HepG2 (cell line): ENCODE data around the gene FGGY. TPM values are rescaled to one million over a fixed set of nuclear protein-coding genes. Genes with fewer than 3 reads are reported as not detected.
A peak's percentile ranks its signal among the peaks of the same experiment; 100 is the strongest.

ENCODE experiments used
- ATAC-seq: fragments of 200-7000 bp; cut with Tn5 transposase; 3 replicates; pipeline ENCODE4 v1.9.1; 2020; ENCODE audit warnings: mild to moderate bottlenecking, moderate library complexity
- BruUV-seq: library from RNA; stranded (reverse); fragments of 400-500 nt; replicated peaks from 2 replicates; lab custom pipeline; 2021; lab: Mats Ljungman, UMichigan
- CTCF ChIA-PET: fragments of 300-600 bp; formaldehyde crosslinking; extraction: SDS; loops from one replicate; lab custom pipeline; 2021; ENCODE audit warnings: low total read pairs, inconsistent platforms, low intra/inter-chr PET ratio; lab: Yijun Ruan, JAX
- POLR2A ChIA-PET: fragments of 350-600 bp; sonication (Branson Sonifier 250); formaldehyde crosslinking; loops from one replicate; lab custom pipeline; 2020; ENCODE audit warnings: antibody characterized with exemption, inconsistent platforms; lab: Yijun Ruan, JAX
- DNase-seq: peaks from one replicate; pipeline ENCODE4 v3.0.0-alpha.2; 2015; ENCODE audit warnings: low spot score
- FAIRE-seq: peaks from 3 replicates; lab custom pipeline; 2011; peaks lifted over from hg19 to GRCh38; lab: Jason Lieb, UNC
- H2AFZ ChIP-seq: one replicate; pipeline ENCODE4 v1.6.1; 2011; ENCODE audit warnings: low read length, inconsistent platforms
- H3K27ac ChIP-seq: fragments of 300-600 bp; 3 replicates; pipeline ENCODE4 v1.8.0; 2011; ENCODE audit warnings: mixed run types, mild to moderate bottlenecking, mixed read lengths, low read length, inconsistent platforms; ENCODE audit not compliant: insufficient read depth; ENCODE audit errors: extremely low read length
- H3K27me3 ChIP-seq, 2 experiments: fragments of 200-600 bp in 1 of 2; 2 replicates in 1 of 2; 3 replicates in 1 of 2; pipeline versions ENCODE4 v1.6.0 to v1.8.0; 2011; ENCODE audit warnings: low read length in 2 of 2, mild to moderate bottlenecking in 2 of 2, moderate library complexity in 2 of 2, inconsistent platforms in 1 of 2; ENCODE audit not compliant: insufficient read depth in 2 of 2, control insufficient read depth in 1 of 2
- H3K36me3 ChIP-seq, 2 experiments: fragments of 200-600 bp in 1 of 2; replicated peaks in 1 of 2; 2 replicates in 1 of 2; 3 replicates in 1 of 2; pipeline versions ENCODE4 v1.5.1 to v1.8.0; 2011; ENCODE audit warnings: low read length in 2 of 2, inconsistent platforms in 1 of 2; ENCODE audit not compliant: insufficient read depth in 2 of 2, control insufficient read depth in 1 of 2
- H3K4me1 ChIP-seq: 2 replicates; pipeline ENCODE4 v1.5.1; 2012; ENCODE audit warnings: low read length, inconsistent platforms; ENCODE audit not compliant: insufficient read depth
- H3K4me2 ChIP-seq: 2 replicates; pipeline ENCODE4 v1.6.0; 2011; ENCODE audit warnings: low read depth, low read length, inconsistent platforms
- H3K4me3 ChIP-seq, 3 experiments: fragments of 200-600 bp in 1 of 3; sonication (generic), shearing (Covaris generic) in 1 of 3; replicated peaks in 1 of 3; 2 replicates each; pipeline ENCODE4 v1.5.1; 2011 to 2016; ENCODE audit warnings: low read length in 3 of 3, inconsistent platforms in 2 of 3, low read depth in 2 of 3, mild to moderate bottlenecking in 2 of 3, control low read depth in 1 of 3, mixed read lengths in 1 of 3; ENCODE audit not compliant: insufficient read depth in 1 of 3
- H3K79me2 ChIP-seq: one replicate; pipeline ENCODE4 v1.6.1; 2011; ENCODE audit warnings: low read length, inconsistent platforms; ENCODE audit not compliant: insufficient read depth
- H3K9ac ChIP-seq: 2 replicates; pipeline ENCODE4 v1.6.0; 2011; ENCODE audit warnings: mild to moderate bottlenecking, low read depth, low read length, inconsistent platforms; ENCODE audit not compliant: insufficient read depth
- H3K9me3 ChIP-seq: 2 replicates; pipeline ENCODE4 v1.5.1; 2012; ENCODE audit warnings: mild to moderate bottlenecking, low read length
- H4K20me1 ChIP-seq: 2 replicates; pipeline ENCODE4 v1.6.0; 2011; ENCODE audit warnings: inconsistent platforms, mild to moderate bottlenecking, low read length, moderate library complexity; ENCODE audit not compliant: insufficient read depth
- AHR ChIP-seq: IDR thresholded peaks from 2 replicates; pipeline ENCODE4 v1.6.1; 2018; ENCODE audit warnings: missing genetic modification reagents, missing compliant biosample characterization
- CEBPB ChIP-seq: IDR thresholded peaks from 2 replicates; pipeline ENCODE4 v1.6.1; 2011; ENCODE audit warnings: low read depth, low read length, improper control_type of control experiment, borderline replicate concordance
- E2F5 ChIP-seq: sonication (generic); formaldehyde crosslinking; conservative IDR thresholded peaks from 2 replicates; pipeline ENCODE4 v1.4.0; 2020; ENCODE audit warnings: missing genetic modification reagents
- FOXK1 ChIP-seq: sonication (generic); formaldehyde crosslinking; IDR thresholded peaks from 2 replicates; pipeline ENCODE4 v1.4.0; 2020; ENCODE audit warnings: low read depth, missing genetic modification reagents, borderline replicate concordance
- GATA4 ChIP-seq: sonication (generic); IDR thresholded peaks from 2 replicates; pipeline ENCODE4 v1.6.1; 2016; ENCODE audit warnings: antibody characterized with exemption, low read depth, borderline replicate concordance
- HMG20B ChIP-seq: conservative IDR thresholded peaks from 2 replicates; pipeline ENCODE4 v1.6.1; 2016; ENCODE audit warnings: missing genetic modification reagents, missing compliant biosample characterization
- IRF1 ChIP-seq: sonication (generic); formaldehyde crosslinking; IDR thresholded peaks from 2 replicates; pipeline ENCODE4 v1.4.0; 2020; ENCODE audit warnings: low read depth, mild to moderate bottlenecking, missing genetic modification reagents
- PATZ1 ChIP-seq: sonication (generic); formaldehyde crosslinking; IDR thresholded peaks from 2 replicates; pipeline ENCODE4 v1.4.0; 2020; ENCODE audit warnings: missing genetic modification reagents
- PRMT3 ChIP-seq: sonication (generic); formaldehyde crosslinking; IDR thresholded peaks from 2 replicates; pipeline ENCODE4 v1.8.1; 2022; ENCODE audit warnings: low read depth, mild to moderate bottlenecking, moderate library complexity, missing genetic modification reagents, borderline replicate concordance
- ZNF549 ChIP-seq: sonication (generic); formaldehyde crosslinking; IDR thresholded peaks from 2 replicates; pipeline ENCODE4 v1.5.0; 2020; ENCODE audit warnings: missing genetic modification reagents
- ZNF564 ChIP-seq: sonication (generic); formaldehyde crosslinking; IDR thresholded peaks from 2 replicates; pipeline ENCODE4 v1.8.1; 2023; ENCODE audit warnings: mild to moderate bottlenecking, missing genetic modification reagents
- ZNF570 ChIP-seq: sonication (generic); formaldehyde crosslinking; IDR thresholded peaks from 2 replicates; pipeline ENCODE4 v1.4.0; 2020; ENCODE audit warnings: mild to moderate bottlenecking, missing genetic modification reagents, borderline replicate concordance
- WGBS: methylation state at CpG from one replicate; pipeline ENCODE4 v1.1.6; 2017; ENCODE audit warnings: low lambda C conversion rate; 5-methylcytosine and 5-hydroxymethylcytosine counted together
- in situ Hi-C: cut with HindIII; loops from 2 replicates; pipeline ENCODE4 v1.10.0; 2017; ENCODE audit warnings: low pct_unique_long_range_greater_than_20kb; ENCODE audit not compliant: extremely low pct_ligation_motif_present
- intact Hi-C: fragments of 100-400 bp; cut with micrococcal nuclease; formaldehyde crosslinking; loops from one replicate; pipeline ENCODE4 v1.10.0; 2022; ENCODE audit not compliant: unreplicated experiment
- polyA plus RNA-seq, 8 experiments: library from polyadenylated mRNA; depleted of rRNA in 3 of 8; stranded (reverse) in 7 of 8; unstranded in 1 of 8; fragments of >200 nt; fragmentation: Illumina TruSeq in 4 of 8; extraction: Trizol in 4 of 8; gene quantifications; 2 replicates each; pipeline versions ENCODE4 v1.2.1 to v1.2.3, GENCODE V29; 2011 to 2016; ENCODE audit warnings: low read depth in 4 of 8, missing spikeins in 1 of 8, mixed read lengths in 1 of 8; ENCODE audit not compliant: insufficient read depth in 1 of 8
- total RNA-seq, 5 experiments: library from RNA; depleted of rRNA; stranded (reverse); fragments of >200 nt; fragmentation: Illumina TruSeq; extraction: Trizol; gene quantifications; 2 replicates each; pipeline ENCODE4 v1.2.3, GENCODE V29; 2016; ENCODE audit warnings: low read depth in 1 of 5

Gene FGGY
- total and polyA plus RNA-seq, 2 of the 13 experiments (the other 11 are each of a cell fraction or from before 2014, with no cell fraction given) = 15.7 to 27.5 TPM

- FAIRE-seq = no peak
- intact Hi-C loops = no loop called here
- Histone ChIP-seq H3K36me3 (no peaks in the 10 kb centered on the region), H3K9ac (no peak overlapping the region), H3K9me3 (peaks cover 7% of the 10 kb centered on the region), H3K4me1 (peaks cover 39% of the 10 kb centered on the region), H3K4me3 (no peak overlapping the region), H3K79me2 (no peaks in the 10 kb centered on the region), H3K4me2 (no peak overlapping the region), H2AFZ (no peak overlapping the region), H3K27ac (no peak overlapping the region), H4K20me1 (no peaks in the 10 kb centered on the region), H3K27me3 (no peaks in the 10 kb centered on the region)
- DNase-seq = no peak
- POLR2A ChIA-PET = no interaction called here
- BruUV-seq = no TSS peak
- in situ Hi-C loops = no loop called here
- TF ChIP-seq CEBPB (peak; percentile 64; the same call in 1 of the 2 replicates), PRMT3 (CRISPR knock-in tag) (no peak)
- CTCF ChIA-PET = no interaction called here
- 98% methylated on average over 2 of the region's 2 CpGs for WGBS
- ATAC-seq = no peak
Measured at GRCh38 chr1:59409986-59410385, 113.1 kb downstream of the FGGY start.

GRCh38 chr1:59410457-59410856 is 113.6 kb downstream of the FGGY start:
- no peak for ATAC-seq
- Histone ChIP-seq H3K27me3 (no peaks in the 10 kb centered on the region), H3K9ac (no peak overlapping the region), H3K27ac (no peak overlapping the region), H3K9me3 (peaks cover 7% of the 10 kb centered on the region), H4K20me1 (no peaks in the 10 kb centered on the region), H3K36me3 (no peaks in the 10 kb centered on the region)
- BruUV-seq = no TSS peak
- POLR2A ChIA-PET = no interaction called here
- in situ Hi-C loops = no loop called here
- intact Hi-C loops = no loop called here
- no peak for TF ChIP-seq ZNF549 (CRISPR knock-in tag)
- TF ChIP-seq PATZ1 = no peak
- TF ChIP-seq FOXK1 (CRISPR knock-in tag) = no peak
- no peak for TF ChIP-seq ZNF570
- no peak for TF ChIP-seq GATA4
- TF ChIP-seq IRF1 = no peak
- TF ChIP-seq HMG20B (CRISPR knock-in tag) = no peak
- TF ChIP-seq E2F5 (CRISPR knock-in tag) = no peak
- TF ChIP-seq AHR (CRISPR knock-in tag) = no peak
- no peak for TF ChIP-seq ZNF564 (CRISPR knock-in tag)
- TF ChIP-seq, all 625 proteins: peak for 0
- H3K4me2 ChIP-seq = no peak overlapping the region
- H3K4me3 ChIP-seq = no peak overlapping the region
- no peak overlapping the region for H2AFZ ChIP-seq
- CTCF ChIA-PET = no interaction called here
- DNase-seq (no peak), FAIRE-seq (no peak)
- WGBS = 94% methylated on average over 2 of the region's 2 CpGs
- no peaks in the 10 kb centered on the region for H3K79me2 ChIP-seq
- peaks cover 39% of the 10 kb centered on the region for H3K4me1 ChIP-seq
